Astrocyte (in vitro differentiated cells and primary cell): ENCODE measurements around the gene ONECUT2. TPM values are rescaled to one million over a fixed set of nuclear protein-coding genes. Genes with fewer than 3 reads are reported as not detected.

Source experiments
- DNase-seq: peaks from one replicate; pipeline ENCODE4 v3.0.0-alpha.2; 2010; ENCODE audit warnings: low read depth
- FAIRE-seq: peaks from 2 replicates; lab custom pipeline; 2011; peaks lifted over from hg19 to GRCh38; lab: Jason Lieb, UNC
- H2AFZ ChIP-seq: 2 replicates; pipeline ENCODE4 v1.6.0; 2012; ENCODE audit warnings: low read depth, low read length, inconsistent platforms
- H3K27ac ChIP-seq: 2 replicates; pipeline ENCODE4 v1.5.1; 2011; ENCODE audit warnings: low read depth, low read length, inconsistent platforms
- H3K27me3 ChIP-seq: 2 replicates; pipeline ENCODE4 v1.6.0; 2011; ENCODE audit warnings: low read length, inconsistent platforms; ENCODE audit not compliant: insufficient read depth
- H3K36me3 ChIP-seq: 2 replicates; pipeline ENCODE4 v1.5.1; 2011; ENCODE audit warnings: low read length, inconsistent platforms; ENCODE audit not compliant: insufficient read depth
- H3K4me1 ChIP-seq: 2 replicates; pipeline ENCODE4 v1.5.1; 2011; ENCODE audit warnings: low read length, inconsistent platforms; ENCODE audit not compliant: insufficient read depth
- H3K4me2 ChIP-seq: 2 replicates; pipeline ENCODE4 v1.6.0; 2012; ENCODE audit warnings: low read length, inconsistent platforms
- H3K4me3 ChIP-seq: 2 replicates; pipeline ENCODE4 v1.5.1; 2011; ENCODE audit warnings: low read depth, mild to moderate bottlenecking, low read length, inconsistent platforms; ENCODE audit not compliant: insufficient read depth
- H3K79me2 ChIP-seq: 2 replicates; pipeline ENCODE4 v1.6.0; 2012; ENCODE audit warnings: mild to moderate bottlenecking, low read length, inconsistent platforms; ENCODE audit not compliant: insufficient read depth
- H3K9ac ChIP-seq: 2 replicates; pipeline ENCODE4 v1.6.0; 2012; ENCODE audit warnings: mild to moderate bottlenecking, low read length, inconsistent platforms
- H3K9me3 ChIP-seq: 2 replicates; pipeline ENCODE4 v1.5.1; 2012; ENCODE audit warnings: low read depth, mild to moderate bottlenecking, low read length, inconsistent platforms; ENCODE audit not compliant: insufficient read depth
- H4K20me1 ChIP-seq: 2 replicates; pipeline ENCODE4 v1.6.0; 2012; ENCODE audit warnings: low read length, inconsistent platforms; ENCODE audit not compliant: insufficient read depth
- H3K27ac Mint-ChIP-seq: one replicate; pipeline ENCODE4 v1.8.0; 2021; ENCODE audit warnings: mild to moderate bottlenecking, mixed read lengths; ENCODE audit not compliant: unreplicated experiment
- H3K27me3 Mint-ChIP-seq: one replicate; pipeline ENCODE4 v1.8.0; 2021; ENCODE audit warnings: low read depth, mixed read lengths; ENCODE audit not compliant: unreplicated experiment
- H3K36me3 Mint-ChIP-seq: one replicate; pipeline ENCODE4 v1.8.0; 2021; ENCODE audit warnings: low read depth, mixed read lengths; ENCODE audit not compliant: unreplicated experiment
- H3K4me1 Mint-ChIP-seq: one replicate; pipeline ENCODE4 v1.8.0; 2021; ENCODE audit warnings: low read depth, mixed read lengths; ENCODE audit not compliant: unreplicated experiment
- H3K4me3 Mint-ChIP-seq: one replicate; pipeline ENCODE4 v1.8.0; 2021; ENCODE audit warnings: mild to moderate bottlenecking, moderate library complexity, mixed read lengths; ENCODE audit not compliant: unreplicated experiment
- H3K9me3 Mint-ChIP-seq: one replicate; pipeline ENCODE4 v1.8.0; 2021; ENCODE audit warnings: mild to moderate bottlenecking, mixed read lengths; ENCODE audit not compliant: unreplicated experiment
- EZH2 ChIP-seq: IDR thresholded peaks from 2 replicates; pipeline ENCODE4 v1.6.1; 2012; ENCODE audit warnings: mild to moderate bottlenecking, low read length, inconsistent platforms; ENCODE audit not compliant: insufficient read depth
- total RNA-seq: library from RNA; stranded (reverse); gene quantifications from 2 replicates; pipeline ENCODE4 v1.2.1, GENCODE V29; 2021
- TF ChIP-seq, protein P1 (sequence below): IDR thresholded peaks from 2 replicates; pipeline ENCODE4 v1.5.1; 2011; ENCODE audit warnings: low read depth, mild to moderate bottlenecking, inconsistent platforms, low read length, moderate library complexity; ENCODE audit not compliant: insufficient read depth

ONECUT2 gene
- total RNA-seq, 1 donor from 2014 or later: 6.2 TPM

DNA sequence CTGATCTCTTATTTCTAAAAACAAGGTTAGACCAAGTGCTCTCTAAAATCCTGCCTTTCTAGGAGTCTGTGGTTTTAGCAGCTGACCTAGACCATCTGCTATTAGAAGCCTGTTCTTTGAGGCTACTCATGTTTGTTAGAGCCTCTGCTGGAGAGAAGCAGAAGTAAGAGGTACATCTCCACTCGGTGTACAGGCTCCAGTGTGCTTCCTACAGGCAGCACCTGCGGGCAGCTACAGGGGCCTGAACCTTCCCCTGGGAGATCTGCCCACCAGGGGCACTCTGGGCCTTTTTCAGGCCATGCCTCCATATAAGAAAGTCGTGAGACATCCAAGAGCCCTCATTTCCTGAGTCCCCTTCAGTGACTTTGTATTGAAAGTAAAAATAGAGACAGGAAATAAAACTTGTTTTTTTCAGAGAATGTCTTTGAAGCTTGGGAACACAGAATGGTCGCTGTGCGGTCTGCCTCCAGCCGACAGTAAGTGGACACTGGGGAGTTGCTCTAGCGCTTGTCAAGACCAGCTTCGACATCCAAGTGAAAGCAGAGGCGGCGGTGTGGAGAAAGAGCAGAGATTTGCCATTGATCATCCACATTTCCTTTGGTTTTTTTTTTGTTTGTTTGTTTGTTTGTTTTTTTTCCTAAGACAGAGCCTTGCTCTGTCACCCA is 31.7 kb downstream of the ONECUT2 start:
- Histone ChIP-seq H3K4me1 (no peaks in the 10 kb centered on the region), H3K79me2 (no peaks in the 10 kb centered on the region), H3K36me3 (no peaks in the 10 kb centered on the region), H3K27me3 (no peaks in the 10 kb centered on the region), H3K4me3 (no peak overlapping the region), H4K20me1 (no peaks in the 10 kb centered on the region), H3K9ac (no peak overlapping the region), H3K9me3 (no peaks in the 10 kb centered on the region), H2AFZ (no peak overlapping the region), H3K4me2 (no peak overlapping the region), H3K27ac (no peak overlapping the region)
- Mint-ChIP-seq H3K4me3 (no peak overlapping the region), H3K9me3 (no peaks in the 10 kb centered on the region), H3K27me3 (peaks cover 2% of the 10 kb centered on the region), H3K4me1 (peaks cover 2% of the 10 kb centered on the region), H3K27ac (no peak overlapping the region), H3K36me3 (peaks cover 3% of the 10 kb centered on the region)
- TF ChIP-seq, protein P1, sequence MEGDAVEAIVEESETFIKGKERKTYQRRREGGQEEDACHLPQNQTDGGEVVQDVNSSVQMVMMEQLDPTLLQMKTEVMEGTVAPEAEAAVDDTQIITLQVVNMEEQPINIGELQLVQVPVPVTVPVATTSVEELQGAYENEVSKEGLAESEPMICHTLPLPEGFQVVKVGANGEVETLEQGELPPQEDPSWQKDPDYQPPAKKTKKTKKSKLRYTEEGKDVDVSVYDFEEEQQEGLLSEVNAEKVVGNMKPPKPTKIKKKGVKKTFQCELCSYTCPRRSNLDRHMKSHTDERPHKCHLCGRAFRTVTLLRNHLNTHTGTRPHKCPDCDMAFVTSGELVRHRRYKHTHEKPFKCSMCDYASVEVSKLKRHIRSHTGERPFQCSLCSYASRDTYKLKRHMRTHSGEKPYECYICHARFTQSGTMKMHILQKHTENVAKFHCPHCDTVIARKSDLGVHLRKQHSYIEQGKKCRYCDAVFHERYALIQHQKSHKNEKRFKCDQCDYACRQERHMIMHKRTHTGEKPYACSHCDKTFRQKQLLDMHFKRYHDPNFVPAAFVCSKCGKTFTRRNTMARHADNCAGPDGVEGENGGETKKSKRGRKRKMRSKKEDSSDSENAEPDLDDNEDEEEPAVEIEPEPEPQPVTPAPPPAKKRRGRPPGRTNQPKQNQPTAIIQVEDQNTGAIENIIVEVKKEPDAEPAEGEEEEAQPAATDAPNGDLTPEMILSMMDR: no peak
- TF ChIP-seq EZH2: no peak
- FAIRE-seq: no peak
- DNase-seq: no peak

- Mint-ChIP-seq H3K27me3 (peaks cover 2% of the 10 kb centered on the region), H3K9me3 (no peaks in the 10 kb centered on the region), H3K27ac (no peak overlapping the region), H3K4me1 (peaks cover 4% of the 10 kb centered on the region), H3K4me3 (no peak overlapping the region), H3K36me3 (peaks cover 3% of the 10 kb centered on the region)
- no peaks in the 10 kb centered on the region for H3K9me3 ChIP-seq
- no peaks in the 10 kb centered on the region for H3K79me2 ChIP-seq
- no peak overlapping the region for H3K4me3 ChIP-seq
- no peak overlapping the region for H2AFZ ChIP-seq
- FAIRE-seq (no peak), DNase-seq (no peak)
- H3K27me3 ChIP-seq: no peaks in the 10 kb centered on the region
- no peak overlapping the region for H3K4me2 ChIP-seq
- no peak overlapping the region for H3K9ac ChIP-seq
- no peak for TF ChIP-seq EZH2
- TF ChIP-seq, protein P1: no peak
- H3K36me3 ChIP-seq: no peaks in the 10 kb centered on the region
- no peak overlapping the region for H3K27ac ChIP-seq
- H3K4me1 ChIP-seq: no peaks in the 10 kb centered on the region
- H4K20me1 ChIP-seq: no peaks in the 10 kb centered on the region
Measured at GRCh38 chr18:57469884-57470283, 34.7 kb downstream of the ONECUT2 start.

- H3K79me2 ChIP-seq: no peaks in the 10 kb centered on the region
- no peaks in the 10 kb centered on the region for H3K9me3 ChIP-seq
- H3K9ac ChIP-seq: no peak overlapping the region
- TF ChIP-seq, protein P1: no peak
- TF ChIP-seq EZH2: no peak
- H2AFZ ChIP-seq: no peak overlapping the region
- no peaks in the 10 kb centered on the region for H3K4me1 ChIP-seq
- FAIRE-seq (no peak), DNase-seq (no peak)
- H4K20me1 ChIP-seq: no peaks in the 10 kb centered on the region
- Mint-ChIP-seq H3K4me3 (no peak overlapping the region), H3K27me3 (peaks cover 2% of the 10 kb centered on the region), H3K36me3 (peaks cover 3% of the 10 kb centered on the region), H3K4me1 (peaks cover 12% of the 10 kb centered on the region), H3K27ac (no peak overlapping the region), H3K9me3 (no peaks in the 10 kb centered on the region)
- no peak overlapping the region for H3K4me2 ChIP-seq
- H3K27ac ChIP-seq: no peak overlapping the region
- H3K36me3 ChIP-seq: no peaks in the 10 kb centered on the region
- H3K27me3 ChIP-seq: no peaks in the 10 kb centered on the region
- no peak overlapping the region for H3K4me3 ChIP-seq
Measured at GRCh38 chr18:57475408-57475807, 40.2 kb downstream of the ONECUT2 start.
